Gastroesophageal sphincter (tissue), 3 donors: ENCODE results near the gene CNGB1.

Experiments used
- EP300 ChIP-seq: sonication (generic); formaldehyde crosslinking; IDR thresholded peaks from one replicate; pipeline ENCODE4 v1.6.1; 2017; ENCODE audit warnings: antibody characterized with exemption, mild to moderate bottlenecking
- POLR2A ChIP-seq, 2 donors: fragments of 450-650 bp; IDR thresholded peaks; one replicate each; pipeline ENCODE4 v1.6.1; 2017; ENCODE audit warnings: antibody characterized with exemption in 2 of 2, mild to moderate bottlenecking in 2 of 2, moderate library complexity in 1 of 2
- POLR2AphosphoS5 ChIP-seq: sonication (generic); formaldehyde crosslinking; IDR thresholded peaks from one replicate; pipeline ENCODE4 v1.6.1; 2017; ENCODE audit warnings: antibody characterized with exemption
- TF ChIP-seq, protein P1 (sequence below), 4 experiments: fragments of 200-600 bp in 2 of 4; fragments of 450-650 bp in 2 of 4; sonication (generic) in 1 of 4; IDR thresholded peaks; one replicate each; pipeline ENCODE4 v1.5.1; 2017 to 2019; ENCODE audit warnings: antibody characterized with exemption in 4 of 4, mild to moderate bottlenecking in 2 of 4, moderate library complexity in 2 of 4

GRCh38 chr16:58002936-58003335, 32.0 kb upstream of the CNGB1 start:
- TF ChIP-seq, protein P1, sequence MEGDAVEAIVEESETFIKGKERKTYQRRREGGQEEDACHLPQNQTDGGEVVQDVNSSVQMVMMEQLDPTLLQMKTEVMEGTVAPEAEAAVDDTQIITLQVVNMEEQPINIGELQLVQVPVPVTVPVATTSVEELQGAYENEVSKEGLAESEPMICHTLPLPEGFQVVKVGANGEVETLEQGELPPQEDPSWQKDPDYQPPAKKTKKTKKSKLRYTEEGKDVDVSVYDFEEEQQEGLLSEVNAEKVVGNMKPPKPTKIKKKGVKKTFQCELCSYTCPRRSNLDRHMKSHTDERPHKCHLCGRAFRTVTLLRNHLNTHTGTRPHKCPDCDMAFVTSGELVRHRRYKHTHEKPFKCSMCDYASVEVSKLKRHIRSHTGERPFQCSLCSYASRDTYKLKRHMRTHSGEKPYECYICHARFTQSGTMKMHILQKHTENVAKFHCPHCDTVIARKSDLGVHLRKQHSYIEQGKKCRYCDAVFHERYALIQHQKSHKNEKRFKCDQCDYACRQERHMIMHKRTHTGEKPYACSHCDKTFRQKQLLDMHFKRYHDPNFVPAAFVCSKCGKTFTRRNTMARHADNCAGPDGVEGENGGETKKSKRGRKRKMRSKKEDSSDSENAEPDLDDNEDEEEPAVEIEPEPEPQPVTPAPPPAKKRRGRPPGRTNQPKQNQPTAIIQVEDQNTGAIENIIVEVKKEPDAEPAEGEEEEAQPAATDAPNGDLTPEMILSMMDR (IDR thresholded peaks at IDR 0.05) = no peak
- no peak for TF ChIP-seq POLR2A (IDR thresholded peaks at IDR 0.05)
- TF ChIP-seq EP300 = no peak
- no peak for TF ChIP-seq POLR2AphosphoS5
